ENCODE measurements around the gene CYTH2.
A peak's percentile ranks its signal among the peaks of the same experiment; 100 is the strongest.
"Not testable (repeated sequence)": the region's sequence is repeated elsewhere in the genome, so short reads cannot be mapped to it uniquely, and the experiment has no call there.

CYTH2 gene

DNA sequence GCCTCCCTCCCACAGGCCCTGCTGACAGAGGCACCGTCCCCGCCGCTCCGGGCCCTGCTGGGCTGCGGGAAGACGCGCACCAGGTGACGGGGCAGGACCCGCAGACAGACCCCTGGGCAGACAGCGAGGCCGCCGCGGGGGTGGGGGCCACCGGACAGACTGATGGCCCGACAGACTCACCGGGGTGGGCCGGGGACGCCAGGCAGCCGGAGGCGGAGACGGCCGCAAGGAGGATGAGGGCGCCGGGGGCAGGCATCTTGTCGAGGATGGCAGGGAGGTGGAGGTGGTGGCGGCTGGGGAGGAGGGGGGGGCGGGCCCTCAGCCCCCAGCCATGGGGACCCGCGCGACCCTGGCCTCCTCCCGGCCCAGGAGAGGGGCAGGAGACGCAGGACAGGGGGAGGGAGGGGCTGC lies 42.2 kb downstream of the CYTH2 start:
- DNase-seq (ENCODE audit: low read depth in 2 of 2): no peak

DNA sequence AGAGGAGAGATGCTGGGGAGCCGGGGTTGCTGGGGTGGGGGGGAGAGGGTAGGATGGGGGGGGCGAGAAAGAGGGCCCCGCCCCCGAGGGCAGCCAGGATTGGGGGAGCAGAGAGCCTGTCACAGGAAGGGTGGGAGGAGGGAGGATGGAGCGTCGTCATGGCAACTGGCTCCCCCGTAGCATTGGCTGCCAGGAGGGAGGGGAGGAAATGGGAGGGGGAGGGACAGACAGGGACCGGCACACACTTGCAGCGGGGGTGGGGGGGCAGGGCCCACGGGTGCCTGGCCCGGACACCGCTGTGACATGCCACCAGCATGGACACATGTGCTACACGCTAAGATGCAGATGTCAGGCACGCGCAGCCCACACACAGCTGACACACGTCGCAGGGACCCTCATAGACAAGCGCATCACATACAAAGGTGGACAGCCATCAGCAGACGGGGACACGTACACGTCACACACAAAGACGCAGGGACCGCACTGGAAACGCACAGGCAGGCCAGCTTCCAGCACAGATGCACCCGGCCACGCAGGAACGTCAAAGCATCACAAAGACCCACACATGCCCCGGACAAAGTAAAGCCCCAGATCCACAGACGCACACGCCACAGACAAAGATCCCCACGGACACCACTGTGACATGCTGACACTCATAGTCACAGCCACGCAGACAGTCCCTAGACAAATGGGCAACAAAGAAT lies 42.8 kb downstream of the CYTH2 start, which contains the start of gene LMTK3:
Gene LMTK3, minus strand, starts transcription at position 36 of the 704 bp plus-strand sequence. CDS start 259 bp downstream, outside the sequence.
- peak; percentile 49 to 66 for DNase-seq (ENCODE audit: low read depth in 2 of 2)

DNA sequence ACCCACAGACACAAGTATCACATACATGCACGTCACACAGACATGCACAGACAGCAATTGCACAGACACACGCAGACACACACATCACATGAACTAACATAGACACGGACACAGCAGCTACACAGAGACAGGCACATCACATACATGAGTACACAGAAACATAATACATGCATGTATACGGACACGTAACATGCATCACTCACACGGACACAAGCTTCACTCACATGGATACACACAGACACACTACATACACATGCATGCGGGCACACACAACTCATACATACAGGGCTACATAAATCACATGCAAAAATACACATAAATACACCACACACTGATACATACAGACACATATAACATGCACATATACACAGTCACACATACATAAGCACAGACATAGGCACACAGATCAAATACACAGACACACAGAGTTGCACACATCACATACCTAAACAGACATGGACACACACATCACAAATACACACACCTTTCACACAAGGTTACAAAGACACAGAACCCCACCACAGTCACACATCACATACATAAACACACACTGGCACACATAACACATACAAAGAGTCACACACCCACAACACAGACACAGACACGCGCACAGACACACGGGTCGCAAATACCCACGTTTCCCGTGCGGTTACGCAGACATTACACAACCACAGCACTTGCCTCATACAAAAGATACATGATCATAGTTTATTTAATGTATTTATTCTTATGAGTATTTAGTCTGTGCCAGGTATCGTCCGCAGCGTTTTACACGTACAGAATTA lies 43.5 kb downstream of the CYTH2 start:
- no peak for DNase-seq (ENCODE audit: low read depth in 2 of 2)

DNA sequence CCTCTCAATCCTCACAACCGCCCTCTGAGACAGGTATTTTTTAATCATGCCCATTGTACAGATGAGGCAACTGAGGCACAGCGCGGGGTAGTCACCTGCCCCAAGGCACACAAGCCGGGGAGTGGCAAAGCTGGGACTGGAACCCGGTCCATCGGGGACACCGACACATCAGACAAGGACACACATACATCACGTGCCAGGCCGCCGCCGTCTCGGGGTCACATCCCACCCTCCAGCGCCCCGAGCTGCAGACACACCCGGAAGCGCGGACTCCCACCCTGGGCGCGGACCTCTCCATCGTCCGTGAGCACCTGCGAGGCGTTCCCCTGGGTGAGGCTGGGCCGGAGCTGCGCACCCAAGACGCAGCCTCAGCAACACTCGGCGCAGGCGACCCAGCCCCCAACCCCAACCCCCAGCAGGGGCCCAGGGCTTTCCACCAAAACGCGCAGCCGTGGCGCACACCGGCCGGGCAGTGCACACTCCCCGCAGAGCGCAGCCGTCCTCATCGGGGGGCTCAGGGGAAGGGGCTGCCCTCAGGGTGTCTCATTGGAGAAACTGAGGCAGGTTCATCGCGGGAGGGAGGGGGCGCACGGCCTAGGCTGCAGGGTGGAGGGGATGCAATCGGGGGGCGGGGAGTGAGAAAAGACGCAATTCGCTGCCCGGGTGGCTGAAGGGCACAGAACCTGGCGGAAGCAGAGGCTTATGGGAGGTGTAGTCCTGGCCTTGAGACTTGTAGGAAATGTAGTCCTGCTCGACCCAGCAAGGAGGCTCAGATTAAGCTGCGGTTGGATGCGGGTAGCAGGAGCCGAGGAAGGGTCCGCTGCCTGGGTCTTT lies 44.3 kb downstream of the CYTH2 start:
- peak; percentile 39 to 66 for DNase-seq (ENCODE audit: low read depth in 2 of 2)

DNA sequence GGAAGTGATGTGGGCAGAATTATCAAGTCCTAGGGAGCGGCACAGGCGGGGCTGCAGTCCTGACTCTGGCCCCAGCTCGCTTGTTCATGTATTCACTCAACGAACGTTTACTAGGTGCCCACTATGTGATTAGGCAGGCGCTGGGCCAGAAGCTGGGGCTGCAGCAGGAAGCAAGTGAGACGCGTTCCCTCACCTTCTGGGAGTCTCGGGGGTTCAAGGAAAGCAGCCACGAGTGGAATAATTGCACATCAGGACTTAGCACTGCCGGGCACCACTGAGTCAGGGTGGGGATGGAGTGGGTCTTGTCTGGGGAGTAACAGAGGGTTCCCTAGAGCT lies 44.9 kb downstream of the CYTH2 start:
- no peak for DNase-seq (ENCODE audit: low read depth in 2 of 2)

DNA sequence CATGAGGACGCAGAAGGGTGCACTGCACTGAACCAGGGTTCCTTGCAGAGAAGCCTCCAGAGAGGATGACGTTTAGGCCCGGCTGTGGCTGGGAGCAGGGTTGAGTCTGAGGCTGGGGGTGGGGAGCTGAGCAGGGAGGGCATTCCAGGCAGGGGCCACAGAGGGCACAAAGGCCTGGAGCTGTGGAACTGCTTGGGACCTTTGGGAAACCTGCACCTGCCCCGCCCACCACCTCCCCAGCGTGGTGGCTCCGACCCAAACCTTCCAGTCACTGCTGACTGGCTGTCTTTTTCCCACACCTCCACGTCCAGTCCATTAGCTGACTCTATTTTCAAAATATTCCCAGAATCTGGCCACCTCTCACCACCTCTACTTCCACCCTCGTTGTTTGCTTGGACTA lies 47.4 kb downstream of the CYTH2 start:
- no peak for DNase-seq (ENCODE audit: low read depth in 2 of 2)

DNA sequence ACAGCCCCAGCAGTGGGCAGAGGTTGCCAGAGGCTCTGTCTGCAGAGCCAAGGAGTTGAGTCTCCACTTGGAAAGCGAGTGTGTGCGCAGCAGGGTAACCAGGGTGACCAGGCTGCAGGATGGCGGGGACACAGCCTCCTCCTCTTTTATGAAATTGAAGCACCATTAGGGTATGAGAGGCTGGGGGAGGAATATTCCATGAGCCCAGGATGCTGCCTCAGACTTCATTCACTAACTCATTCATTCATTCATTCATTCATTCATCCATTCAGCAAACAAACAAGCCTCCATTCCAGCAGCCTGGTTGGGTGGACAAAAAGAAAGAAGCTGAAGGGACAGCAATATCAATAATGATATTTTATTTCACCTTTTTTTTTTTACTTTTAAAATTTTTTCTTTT lies 49.0 kb downstream of the CYTH2 start:
- DNase-seq (ENCODE audit: low read depth in 2 of 2): no peak

DNA sequence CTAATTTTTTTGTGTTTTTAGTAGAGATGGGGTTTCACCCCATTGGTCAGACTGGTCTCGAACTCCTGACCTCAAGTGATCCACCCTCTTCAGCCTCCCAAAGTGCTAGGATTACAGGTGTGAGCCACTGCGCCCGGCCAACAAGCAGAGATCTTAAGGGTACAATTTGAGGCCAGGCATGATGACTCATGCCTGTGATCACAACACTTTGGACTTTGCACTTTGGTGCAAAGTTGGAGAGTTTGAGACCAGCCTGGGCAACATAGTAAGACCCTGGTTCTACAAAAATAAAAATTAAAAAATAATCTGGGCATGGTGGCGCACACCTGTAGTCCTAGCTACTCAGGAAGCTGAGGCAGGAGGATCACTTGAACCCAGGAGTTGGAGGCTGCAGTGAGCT lies 50.3 kb downstream of the CYTH2 start:
- DNase-seq (ENCODE audit: low read depth in 2 of 2): not testable (repeated sequence)

DNA sequence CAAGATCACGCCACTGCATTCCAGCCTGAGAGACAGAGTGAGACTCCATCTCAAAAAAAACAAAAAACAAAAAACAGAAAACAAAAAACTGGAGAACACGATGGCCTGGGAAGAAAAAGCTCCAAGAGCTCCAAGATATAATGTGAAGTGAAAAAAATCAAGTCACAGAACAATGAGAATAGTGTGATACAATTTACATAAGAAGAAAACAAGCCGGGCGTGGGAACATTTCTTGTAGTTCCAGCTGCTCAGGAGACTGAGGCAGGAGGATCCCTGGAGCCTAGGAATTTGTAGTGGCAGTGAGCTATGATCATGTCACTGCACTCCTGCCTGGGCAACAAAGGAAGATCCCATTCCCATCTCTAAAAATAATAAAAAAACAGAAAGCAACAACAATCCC lies 51.0 kb downstream of the CYTH2 start:
- no peak for DNase-seq (ENCODE audit: low read depth in 2 of 2)

DNA sequence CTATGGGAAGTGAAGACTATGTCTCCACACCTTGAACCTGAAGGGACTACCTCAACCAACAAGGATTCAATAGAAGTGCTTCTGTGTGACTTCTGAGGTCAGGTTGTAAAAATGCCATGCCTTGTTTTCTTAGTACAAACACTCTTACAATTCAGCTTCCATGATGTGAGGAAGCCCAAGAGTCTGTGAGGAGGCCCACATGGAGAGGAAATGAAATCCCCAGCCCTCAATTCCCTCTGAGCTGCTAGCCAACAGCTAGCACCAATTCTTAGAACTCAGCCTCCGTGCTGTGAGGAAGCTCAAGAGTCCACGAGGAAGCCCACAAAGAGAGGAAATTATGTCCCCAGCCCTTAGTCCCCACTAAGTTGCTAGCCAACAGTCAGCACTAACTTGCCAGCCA lies 55.1 kb downstream of the CYTH2 start:
- no peak for DNase-seq (ENCODE audit: low read depth in 2 of 2)

DNA sequence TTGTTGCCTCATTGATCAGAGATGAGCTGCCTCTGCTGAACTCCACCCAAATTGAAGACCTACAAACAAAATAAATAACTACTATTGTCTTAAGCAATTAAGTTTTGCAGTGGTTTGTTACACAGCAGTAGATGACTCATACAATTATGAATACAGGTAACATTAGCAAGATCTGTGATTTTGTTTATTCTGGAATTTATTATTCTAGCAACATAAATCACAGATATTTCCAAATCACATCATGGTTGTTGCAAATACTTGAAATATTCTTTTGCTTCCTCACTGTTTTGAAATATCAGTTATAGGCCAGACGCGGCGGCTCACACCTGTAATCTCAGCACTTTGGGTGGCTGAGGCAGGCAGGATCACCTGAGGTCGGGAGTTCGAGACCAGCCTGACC lies 55.6 kb downstream of the CYTH2 start:
- DNase-seq (ENCODE audit: low read depth in 2 of 2): no peak

DNA sequence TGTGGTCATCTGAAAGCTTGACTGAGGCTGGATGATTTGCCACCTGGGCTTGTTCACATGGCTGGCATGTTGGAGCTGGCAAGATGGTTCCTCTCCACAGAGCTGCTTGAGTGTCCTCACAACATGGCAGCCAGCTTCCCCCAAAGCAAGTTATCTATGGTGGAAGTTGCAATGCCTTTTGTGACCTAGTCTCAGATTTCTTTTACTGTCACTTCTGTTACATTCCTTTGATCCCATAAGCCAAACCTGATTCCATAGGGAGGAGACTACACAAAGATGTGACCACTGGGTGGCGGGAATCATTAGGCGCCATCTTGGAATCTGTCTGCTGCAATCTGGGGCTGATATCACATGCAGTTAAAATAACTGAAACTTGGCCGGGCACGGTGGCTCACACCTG lies 60.0 kb downstream of the CYTH2 start:
- DNase-seq (ENCODE audit: low read depth in 2 of 2): no peak

DNA sequence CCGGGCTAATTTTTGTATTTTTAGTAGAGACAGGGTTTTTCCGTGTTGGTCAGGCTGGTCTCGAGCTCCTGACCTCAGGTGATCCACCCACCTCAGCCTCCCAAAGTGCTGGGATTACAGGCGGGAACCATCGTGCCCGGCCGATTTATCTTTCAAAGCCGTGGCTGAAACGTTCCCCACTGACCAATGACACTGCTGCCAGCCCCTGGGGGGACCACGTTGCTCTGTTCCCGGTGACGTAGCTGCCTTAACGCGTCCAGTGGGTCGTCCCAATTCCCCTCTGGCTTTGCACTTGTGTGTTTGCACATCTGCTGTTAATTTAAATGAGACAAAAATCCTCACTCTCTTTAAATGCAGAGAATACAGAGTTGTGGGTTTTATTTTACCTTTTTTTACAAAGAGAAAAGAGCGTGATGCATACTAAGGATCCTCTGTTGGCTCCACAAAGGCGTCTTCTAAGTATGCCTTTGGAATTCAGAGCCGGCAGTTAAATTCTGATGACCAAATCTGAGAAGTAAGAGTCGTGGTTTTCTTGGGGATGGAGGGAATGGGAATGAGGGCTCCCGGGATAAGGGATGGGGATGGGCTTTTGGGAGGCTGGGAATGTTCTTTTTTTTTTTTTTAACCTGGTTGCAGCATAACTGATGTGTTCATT lies 61.0 kb downstream of the CYTH2 start:
- DNase-seq (ENCODE audit: low read depth in 2 of 2): no peak

DNA sequence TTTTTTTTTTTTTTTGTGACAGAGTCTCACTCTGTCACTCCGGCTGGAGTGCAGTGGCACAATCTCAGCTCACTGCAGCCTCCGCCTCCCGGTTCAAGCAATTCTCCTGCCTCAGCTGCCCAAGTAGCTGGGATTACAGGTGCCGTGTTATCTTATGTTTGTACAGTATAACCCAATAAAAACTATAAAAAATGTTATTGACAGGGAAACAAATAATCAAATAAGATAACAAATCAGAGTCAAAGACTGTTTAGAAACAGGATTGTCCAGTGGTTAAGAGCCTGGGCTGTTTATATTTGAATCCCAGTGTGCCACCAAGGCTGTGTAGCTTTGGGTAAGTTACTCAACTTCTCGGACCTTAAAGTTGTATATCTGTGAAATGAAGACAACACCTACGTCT lies 61.6 kb downstream of the CYTH2 start:
- no peak for DNase-seq (ENCODE audit: low read depth in 2 of 2)

All from stimulated activated CD8-positive, alpha-beta memory T cell treated with anti-CD3 and anti-CD28 coated beads, Interleukin-2, amount 100 ng/mL, for 48 hours (primary cell).